Measurements from ENCODE around the gene TMEM151B. TPM values are rescaled to one million over a fixed set of nuclear protein-coding genes. Genes with fewer than 3 reads are reported as not detected.
A peak's percentile ranks its signal among the peaks of the same experiment; 100 is the strongest.

The TMEM151B gene
- total and polyA plus RNA-seq, 2 of the 4 experiments (the other 2 are of a cell fraction) = not detected

- Histone ChIP-seq H3K4me1 (ENCODE audit: control insufficient read depth, insufficient read depth, low read length) (no peaks in the 10 kb centered on the region), H3K9ac (ENCODE audit: low read depth, low read length) (no peak overlapping the region), H3K4me3 (ENCODE audit: insufficient read depth, low read depth, low read length) (no peak overlapping the region), H3K27me3 (ENCODE audit: control insufficient read depth, insufficient read depth, low read length) (peaks cover 2% of the 10 kb centered on the region; the same call in 1 of the 2 replicates), H2AFZ (replicated peaks; ENCODE audit: low read length, poor library complexity) (peak overlapping the region; percentile 32), H3K27ac (ENCODE audit: insufficient read depth, low read length) (no peak overlapping the region), H3K36me3 (ENCODE audit: control insufficient read depth, insufficient read depth, low read length) (peaks cover 65% of the 10 kb centered on the region), H3K9me1 (ENCODE audit: insufficient read depth, low read length) (no peaks in the 10 kb centered on the region), H3K4ac (ENCODE audit: low read depth, low read length) (no peak overlapping the region), H2BK15ac (ENCODE audit: low read depth, low read length) (no peak overlapping the region), H3K14ac (replicated peaks; ENCODE audit: low read depth, low read length) (no peak overlapping the region), H2AK9ac (replicated peaks; ENCODE audit: low read depth, low read length, poor library complexity) (no peak overlapping the region), H4K20me1 (ENCODE audit: insufficient read depth, low read length) (no peaks in the 10 kb centered on the region), H3K23ac (ENCODE audit: low read depth, low read length) (no peak overlapping the region), H2BK20ac (ENCODE audit: low read depth, low read length) (no peak overlapping the region), H4K8ac (ENCODE audit: low read depth in 2 of 2, low read length in 2 of 2) (no peak overlapping the region), H4K91ac (ENCODE audit: insufficient read depth, low read depth, low read length) (no peak overlapping the region), H3K18ac (ENCODE audit: low read depth, low read length) (no peak overlapping the region), H3K56ac (ENCODE audit: extremely low read depth, insufficient read depth, low read length) (no peak overlapping the region), H3K79me1 (ENCODE audit: low read depth in 1 of 2, low read length in 2 of 2) (0 out of 4 replicates have a peak, but pooled peaks cover 0 to 2% of the 10 kb centered on the region in 2 experiments), H3K4me2 (ENCODE audit: low read depth, low read length) (no peak overlapping the region), H2BK120ac (ENCODE audit: low read depth, low read length) (no peak overlapping the region), H3K9me3 (ENCODE audit: control insufficient read depth, insufficient read depth, low read length) (no peaks in the 10 kb centered on the region), H4K5ac (ENCODE audit: low read depth, low read length) (no peak overlapping the region), H2BK5ac (ENCODE audit: low read depth, low read length, poor library complexity, severe bottlenecking) (no peak overlapping the region), H2AK5ac (ENCODE audit: low read depth, low read length) (no peak overlapping the region)
- in situ Hi-C loops (cut with MboI; ENCODE audit: low sequenced_read_pairs) (no loop called here), dilution Hi-C loops (cut with HindIII; ENCODE audit: low sequenced_read_pairs, unreplicated experiment) (no loop called here), intact Hi-C loops (cut with micrococcal nuclease) (no loop called here)
- POLR2A ChIA-PET (ENCODE audit: unreplicated experiment) = no interaction called here
- BruUV-seq (replicated peaks) = no TSS peak
- no peak for TF ChIP-seq SMC3 (IDR thresholded peaks at IDR 0.05; ENCODE audit: low read depth, low read length)
- no peak for TF ChIP-seq ELK1 (IDR thresholded peaks at IDR 0.05; ENCODE audit: borderline replicate concordance, low read depth, low read length)
- no peak for TF ChIP-seq MAFK (IDR thresholded peaks at IDR 0.05; ENCODE audit: low read depth, low read length)
- 57% methylated on average over 2 of the region's 12 CpGs; no CpG with 5 or more reads in 1 of the 2 experiments for WGBS, 2 experiments (ENCODE audit: extremely low coverage in 2 of 2, insufficient read length in 1 of 2)
- CTCF ChIA-PET = no interaction called here
- DNase-seq = no peak
- no peak for ATAC-seq (ENCODE audit: low read depth)
Measured at GRCh38 chr6:44302856-44303255, 32.6 kb downstream of the TMEM151B start.
